ENCODE data around the gene BRI3BP. TPM values are rescaled to one million over a fixed set of nuclear protein-coding genes. Genes with fewer than 3 reads are reported as not detected.

The BRI3BP gene, protein sequence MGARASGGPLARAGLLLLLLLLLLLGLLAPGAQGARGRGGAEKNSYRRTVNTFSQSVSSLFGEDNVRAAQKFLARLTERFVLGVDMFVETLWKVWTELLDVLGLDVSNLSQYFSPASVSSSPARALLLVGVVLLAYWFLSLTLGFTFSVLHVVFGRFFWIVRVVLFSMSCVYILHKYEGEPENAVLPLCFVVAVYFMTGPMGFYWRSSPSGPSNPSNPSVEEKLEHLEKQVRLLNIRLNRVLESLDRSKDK
- total RNA-seq (2022; extraction: Qiagen RNA extraction; ENCODE audit: low read depth): 18.4 to 21.7 TPM (median 19.9 TPM) in 5 replicates

DNA sequence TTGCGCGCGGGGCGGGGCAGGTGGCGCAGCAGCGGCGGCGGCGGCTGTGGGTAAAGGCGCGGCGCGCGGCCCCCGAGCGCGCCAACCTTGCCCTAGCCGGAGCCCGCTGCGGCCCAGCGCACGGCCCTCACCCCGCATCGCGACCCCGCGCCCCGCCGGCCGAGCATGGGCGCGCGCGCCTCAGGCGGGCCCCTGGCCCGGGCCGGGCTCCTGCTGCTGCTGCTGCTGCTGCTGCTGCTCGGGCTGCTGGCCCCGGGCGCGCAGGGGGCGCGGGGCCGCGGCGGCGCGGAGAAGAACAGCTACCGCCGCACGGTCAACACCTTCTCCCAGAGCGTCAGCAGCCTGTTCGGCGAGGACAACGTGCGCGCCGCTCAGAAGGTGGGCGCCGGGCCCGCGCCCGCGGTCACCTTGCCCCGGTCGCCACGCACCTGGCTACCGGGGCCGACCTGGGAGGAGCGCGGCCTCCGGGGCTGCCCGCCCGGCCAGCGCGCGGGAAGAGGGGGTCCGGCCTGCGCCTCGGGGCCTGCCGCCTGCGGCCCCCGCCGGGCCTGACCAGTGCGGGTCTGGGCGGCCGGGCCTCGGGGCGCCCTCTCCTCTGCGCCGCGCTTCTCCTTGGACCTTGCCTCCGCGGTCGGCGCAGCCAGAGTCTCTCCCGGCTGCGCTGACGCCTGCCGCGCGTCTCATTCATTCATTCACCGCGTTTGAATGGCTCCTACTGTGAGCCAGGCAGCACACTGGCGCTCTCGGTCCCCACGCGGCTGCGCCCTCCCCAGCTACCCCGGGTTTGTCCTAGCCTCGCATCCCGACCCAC is at the start of gene BRI3BP:
TSS of gene BRI3BP (plus strand) at position 20 of the 811 bp plus-strand sequence. CDS start at position 166, 146 bp downstream.

GRCh38 chr12:125065021-125065918 is 71.8 kb downstream of the BRI3BP start, which contains the start of gene AACS:
Gene AACS, plus strand, starts transcription at chr12:125065435. Its CDS starts 150 bp downstream, at chr12:125065585.

Other genes with a start within 250 kb of the BRI3BP start
- gene SCARB1, start 129.8 kb upstream of the BRI3BP start, total RNA-seq (2022; extraction: Qiagen RNA extraction; ENCODE audit: low read depth): 112 to 161 TPM (median 149 TPM) in 5 replicates
- 1,077 to 1,622 TPM (median 1,244 TPM) in 5 replicates for gene UBC, start 79.0 kb upstream of the BRI3BP start, total RNA-seq (2022; extraction: Qiagen RNA extraction; ENCODE audit: low read depth)
- gene DHX37, start 4.5 kb upstream of the BRI3BP start, total RNA-seq (2022; extraction: Qiagen RNA extraction; ENCODE audit: low read depth): 35.9 to 47.8 TPM (median 44.1 TPM) in 5 replicates
- 16.2 to 19.1 TPM (median 17.9 TPM) in 5 replicates for gene AACS, start 71.8 kb downstream of the BRI3BP start, total RNA-seq (2022; extraction: Qiagen RNA extraction; ENCODE audit: low read depth)
- gene TMEM132B, start 192.7 kb downstream of the BRI3BP start, total RNA-seq (2022; extraction: Qiagen RNA extraction; ENCODE audit: low read depth): 0.05 to 0.14 TPM (median 0.12 TPM) in 4 of 5 replicates, not detected in the other

All from A549 treated with CpdA at 1 μM for 4 hours (cell line).